GM12801 (cell line): ENCODE results near the gene LDLRAD4.

Experiments
- CTCF ChIP-seq: IDR thresholded peaks from one replicate; pipeline ENCODE4 v1.5.1; 2011; ENCODE audit warnings: control low read depth; ENCODE audit not compliant: insufficient read length; ENCODE audit errors: extremely low read depth

LDLRAD4 gene

GRCh38 chr18:13339653-13340052, 121.1 kb downstream of the LDLRAD4 start:
- TF ChIP-seq CTCF = no peak

- TF ChIP-seq CTCF = no peak
Measured at GRCh38 chr18:13353084-13353823, 134.7 kb downstream of the LDLRAD4 start.

GRCh38 chr18:13354402-13354801, 135.8 kb downstream of the LDLRAD4 start:
- TF ChIP-seq CTCF = no peak

GRCh38 chr18:13356032-13356431, 137.5 kb downstream of the LDLRAD4 start:
- no peak for TF ChIP-seq CTCF

- no peak for TF ChIP-seq CTCF
Measured at GRCh38 chr18:13357289-13357688, 138.7 kb downstream of the LDLRAD4 start.

- TF ChIP-seq CTCF = no peak
Measured at GRCh38 chr18:13359210-13359609, 140.7 kb downstream of the LDLRAD4 start.

GRCh38 chr18:13361431-13361830, 142.9 kb downstream of the LDLRAD4 start:
- no peak for TF ChIP-seq CTCF
